Measurements from ENCODE around the gene PTPRO. TPM values are rescaled to one million over a fixed set of nuclear protein-coding genes. Genes with fewer than 3 reads are reported as not detected.

The PTPRO gene
- total RNA-seq, 1 donor from 2014 or later, result 3.0 TPM

- no peak for TF ChIP-seq CTCF (IDR thresholded peaks at IDR 0.05)
- peaks cover 11% of the 10 kb centered on the region for H3K27me3 Mint-ChIP-seq (ENCODE audit: low read depth)
- H3K4me1 Mint-ChIP-seq (ENCODE audit: low read depth), result no peaks in the 10 kb centered on the region
- H3K9me3 Mint-ChIP-seq (ENCODE audit: low read depth), result no peaks in the 10 kb centered on the region
- no peak overlapping the region for H3K4me3 Mint-ChIP-seq (ENCODE audit: unreplicated experiment)
- no peak for DNase-seq (ENCODE audit: low spot score)
- no peaks in the 10 kb centered on the region for H3K36me3 Mint-ChIP-seq (ENCODE audit: low read depth)
- no peak overlapping the region for H3K27ac Mint-ChIP-seq (ENCODE audit: unreplicated experiment)
These were observed 163.2 kb downstream of the PTPRO start for GRCh38 chr12:15485466-15485865.

- Mint-ChIP-seq H3K9me3 (ENCODE audit: low read depth) (no peaks in the 10 kb centered on the region), H3K27me3 (ENCODE audit: low read depth) (peaks cover 9% of the 10 kb centered on the region), H3K36me3 (ENCODE audit: low read depth) (no peaks in the 10 kb centered on the region), H3K27ac (ENCODE audit: unreplicated experiment) (no peak overlapping the region), H3K4me1 (ENCODE audit: low read depth) (no peaks in the 10 kb centered on the region), H3K4me3 (ENCODE audit: unreplicated experiment) (no peak overlapping the region)
- TF ChIP-seq CTCF (IDR thresholded peaks at IDR 0.05), result no peak
- no peak for DNase-seq (ENCODE audit: low spot score)
These were observed 164.6 kb downstream of the PTPRO start for GRCh38 chr12:15486859-15487258.

- Mint-ChIP-seq H3K4me1 (ENCODE audit: low read depth) (no peaks in the 10 kb centered on the region), H3K27ac (ENCODE audit: unreplicated experiment) (no peak overlapping the region), H3K9me3 (ENCODE audit: low read depth) (peaks cover 3% of the 10 kb centered on the region), H3K27me3 (ENCODE audit: low read depth) (peaks cover 7% of the 10 kb centered on the region), H3K4me3 (ENCODE audit: unreplicated experiment) (no peak overlapping the region), H3K36me3 (ENCODE audit: low read depth) (no peaks in the 10 kb centered on the region)
- no peak for TF ChIP-seq CTCF (IDR thresholded peaks at IDR 0.05)
- no peak for DNase-seq (ENCODE audit: low spot score)
These were observed 166.2 kb downstream of the PTPRO start for GRCh38 chr12:15488481-15488880.

- Mint-ChIP-seq H3K36me3 (ENCODE audit: low read depth) (no peaks in the 10 kb centered on the region), H3K4me3 (ENCODE audit: unreplicated experiment) (no peak overlapping the region), H3K9me3 (ENCODE audit: low read depth) (peaks cover 3% of the 10 kb centered on the region), H3K27ac (ENCODE audit: unreplicated experiment) (no peak overlapping the region), H3K27me3 (ENCODE audit: low read depth) (no peaks in the 10 kb centered on the region), H3K4me1 (ENCODE audit: low read depth) (peaks cover 17% of the 10 kb centered on the region)
- DNase-seq (ENCODE audit: low spot score), result no peak
- TF ChIP-seq CTCF (IDR thresholded peaks at IDR 0.05), result no peak
These were observed 172.2 kb downstream of the PTPRO start for GRCh38 chr12:15494329-15495046.

GRCh38 chr12:15495746-15496145 lies 173.4 kb downstream of the PTPRO start:
- no peak overlapping the region for H3K27ac Mint-ChIP-seq (ENCODE audit: unreplicated experiment)
- no peak overlapping the region for H3K4me3 Mint-ChIP-seq (ENCODE audit: unreplicated experiment)
- no peaks in the 10 kb centered on the region for H3K36me3 Mint-ChIP-seq (ENCODE audit: low read depth)
- peaks cover 17% of the 10 kb centered on the region for H3K4me1 Mint-ChIP-seq (ENCODE audit: low read depth)
- DNase-seq (ENCODE audit: low spot score), result no peak
- TF ChIP-seq CTCF (IDR thresholded peaks at IDR 0.05), result no peak
- H3K9me3 Mint-ChIP-seq (ENCODE audit: low read depth), result peaks cover 3% of the 10 kb centered on the region
- no peaks in the 10 kb centered on the region for H3K27me3 Mint-ChIP-seq (ENCODE audit: low read depth)
